CD4-positive, alpha-beta memory T cell (primary cell): ENCODE results near the gene KLHDC9. TPM values are rescaled to one million over a fixed set of nuclear protein-coding genes. Genes with fewer than 3 reads are reported as not detected.
"Not testable (repeated sequence)": the region's sequence is repeated elsewhere in the genome, so short reads cannot be mapped to it uniquely, and the experiment has no call there.

Source experiments
- CTCF ChIA-PET: fragments of 350-600 bp; sonication (Branson Sonifier 250); formaldehyde crosslinking; loops from one replicate; lab custom pipeline; 2021; ENCODE audit warnings: inconsistent platforms; ENCODE audit not compliant: partially characterized antibody; lab: Charles Lee
- POLR2A ChIA-PET: fragments of 350-600 bp; sonication (Branson Sonifier 250); formaldehyde crosslinking; loops from one replicate; lab custom pipeline; 2021; ENCODE audit not compliant: partially characterized antibody; lab: Charles Lee
- DNase-seq, 5 donors: peaks; one replicate each; pipeline versions ENCODE4 v3.0.0 to v3.0.0-alpha.2; 2020 to 2022; ENCODE audit warnings: mixed read lengths in 1 of 5
- H3K27ac ChIP-seq: one replicate; pipeline ENCODE4 v1.7.0; 2013; ENCODE audit warnings: low read depth, low read length
- H3K27me3 ChIP-seq: 2 replicates; pipeline ENCODE4 v1.7.0; 2013; ENCODE audit warnings: mild to moderate bottlenecking, low read length, moderate library complexity; ENCODE audit not compliant: insufficient read depth
- H3K36me3 ChIP-seq: 2 replicates; pipeline ENCODE4 v1.7.0; 2013; ENCODE audit warnings: mild to moderate bottlenecking, low read length, moderate library complexity; ENCODE audit not compliant: insufficient read depth
- H3K4me1 ChIP-seq: 2 replicates; pipeline ENCODE4 v1.7.0; 2013; ENCODE audit warnings: mild to moderate bottlenecking, low read length, moderate library complexity; ENCODE audit not compliant: insufficient read depth
- H3K4me3 ChIP-seq, 2 donors: one replicate each; pipeline ENCODE4 v1.7.0; 2013; ENCODE audit warnings: low read length in 2 of 2, mild to moderate bottlenecking in 1 of 2
- H3K9me3 ChIP-seq, 2 donors: one replicate each; pipeline ENCODE4 v1.7.0; 2013; ENCODE audit warnings: low read length in 2 of 2, control low read depth in 1 of 2; ENCODE audit not compliant: control insufficient read depth in 1 of 2
- H3K27ac Mint-ChIP-seq, 7 donors: one replicate each; pipeline ENCODE4 v1.8.0; 2020 to 2021; ENCODE audit warnings: mixed read lengths in 7 of 7, mild to moderate bottlenecking in 6 of 7, inconsistent platforms in 3 of 7, moderate library complexity in 3 of 7
- H3K27me3 Mint-ChIP-seq, 2 donors: one replicate each; pipeline ENCODE4 v1.8.0; 2020 to 2021; ENCODE audit warnings: mixed read lengths in 2 of 2
- H3K36me3 Mint-ChIP-seq, 2 donors: one replicate each; pipeline ENCODE4 v1.8.0; 2020 to 2021; ENCODE audit warnings: mixed read lengths in 2 of 2, inconsistent platforms in 1 of 2, mild to moderate bottlenecking in 1 of 2
- H3K4me1 Mint-ChIP-seq, 4 donors: one replicate each; pipeline ENCODE4 v1.8.0; 2020 to 2021; ENCODE audit warnings: mixed read lengths in 4 of 4, mild to moderate bottlenecking in 1 of 4
- H3K4me3 Mint-ChIP-seq, 8 donors: one replicate each; pipeline ENCODE4 v1.8.0; 2020 to 2021; ENCODE audit warnings: mixed read lengths in 8 of 8, mild to moderate bottlenecking in 7 of 8, moderate library complexity in 6 of 8, inconsistent platforms in 3 of 8
- H3K9me3 Mint-ChIP-seq, 8 donors: one replicate each; pipeline ENCODE4 v1.8.0; 2020 to 2021; ENCODE audit warnings: mixed read lengths in 8 of 8, mild to moderate bottlenecking in 5 of 8, inconsistent platforms in 3 of 8, moderate library complexity in 1 of 8
- intact Hi-C: fragments of 100-400 bp; cut with micrococcal nuclease; formaldehyde crosslinking; loops from one replicate; pipeline ENCODE4 v1.15.1; 2023
- polyA plus RNA-seq, 2 donors: library from polyadenylated mRNA; unstranded; fragments of 300-500 nt; fragmentation: Illumina TruSeq; gene quantifications; one replicate each; pipeline ENCODE4 v1.2.3, GENCODE V29; 2021
- total RNA-seq, 2 experiments: library from RNA; stranded (reverse); gene quantifications; one replicate each; pipeline ENCODE4 v1.2.3, GENCODE V29; 2021

Gene KLHDC9
- total and polyA plus RNA-seq, 4 experiments from 2014 or later = 0.52 to 2.4 (median 0.60) TPM

- ChIA-PET POLR2A (interaction anchor here (0.8 to 7.8 kb wide), 6 partner anchors 10 to 94 kb away, joined by 3 to 66 read pairs (median 5); partner anchors contain the start of genes ARHGAP30, F11R, KLHDC9 and UFC1), CTCF (interaction anchor here (1.0 to 1.9 kb wide), 4 partner anchors 10 to 69 kb away, joined by 3 to 8 read pairs (median 4); partner anchors contain the start of genes ARHGAP30 and KLHDC9)
- peaks cover 35 to 65% (median 46%) of the 10 kb centered on the region in 4 donors for H3K4me1 Mint-ChIP-seq
- Histone ChIP-seq H3K27me3 (no peaks in the 10 kb centered on the region), H3K4me1 (peaks cover 76% of the 10 kb centered on the region), H3K36me3 (peaks cover 48% of the 10 kb centered on the region), H3K4me3 (no peak overlapping the region), H3K27ac (no peak overlapping the region), H3K9me3 (no peaks in the 10 kb centered on the region)
- no peaks in the 10 kb centered on the region for H3K27me3 Mint-ChIP-seq
- peak overlapping the region; percentile 32 to 93 (median 74) for H3K27ac Mint-ChIP-seq
- no peak for DNase-seq
- intact Hi-C loops = no loop called here
- no peaks in the 10 kb centered on the region for H3K9me3 Mint-ChIP-seq
- H3K4me3 Mint-ChIP-seq = peak overlapping the region in 1 of 8 donors; percentile 26
- H3K36me3 Mint-ChIP-seq = peaks cover 36 to 72% of the 10 kb centered on the region in 2 donors
Measured at GRCh38 chr1:161059293-161059692, 38.9 kb upstream of the KLHDC9 start.

DNA sequence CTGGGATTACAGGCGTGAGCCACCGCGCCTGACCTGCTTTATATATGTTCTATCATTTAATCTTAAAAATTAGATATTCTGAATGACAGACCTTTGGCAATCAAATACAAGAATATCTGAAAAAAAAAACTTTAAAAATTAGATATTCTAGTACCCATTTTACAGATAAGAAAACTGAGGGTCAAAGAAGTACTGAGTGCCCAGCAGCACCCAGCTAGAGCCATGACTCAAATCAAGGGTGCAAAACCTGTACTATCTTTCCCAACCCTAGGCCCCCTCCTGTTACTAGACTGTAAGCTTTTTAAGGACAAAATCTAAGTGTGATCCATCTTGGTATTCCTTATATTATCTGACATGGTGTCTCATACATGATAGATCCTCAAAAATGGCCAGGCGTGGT lies 36.7 kb upstream of the KLHDC9 start:
- H3K27me3 ChIP-seq = no peaks in the 10 kb centered on the region
- H3K4me3 ChIP-seq = no peak overlapping the region
- no peak for DNase-seq
- no peaks in the 10 kb centered on the region for H3K9me3 ChIP-seq
- Mint-ChIP-seq H3K27me3 (no peaks in the 10 kb centered on the region), H3K4me1 (peaks cover 40 to 77% (median 56%) of the 10 kb centered on the region in 4 donors), H3K9me3 (no peaks in the 10 kb centered on the region), H3K27ac (peak overlapping the region in 6 of 7 donors; percentile 22 to 92 (median 46)), H3K4me3 (peak overlapping the region in 2 of 8 donors; percentile 34 to 61), H3K36me3 (peaks cover 34 to 69% of the 10 kb centered on the region in 2 donors)
- H3K27ac ChIP-seq = no peak overlapping the region
- peaks cover 89% of the 10 kb centered on the region for H3K4me1 ChIP-seq
- intact Hi-C loops = no loop called here
- ChIA-PET CTCF (interaction anchor here (1.1 to 2.3 kb wide), 5 partner anchors 15 to 78 kb away, joined by 3 to 10 read pairs (median 7); partner anchors contain the start of genes TSTD1 and USF1), POLR2A (interaction anchor here (0.9 to 7.8 kb wide), 4 partner anchors 8 to 41 kb away, joined by 3 to 66 read pairs (median 18); partner anchors contain the start of genes ARHGAP30, F11R and USF1)
- peaks cover 33% of the 10 kb centered on the region for H3K36me3 ChIP-seq

DNA sequence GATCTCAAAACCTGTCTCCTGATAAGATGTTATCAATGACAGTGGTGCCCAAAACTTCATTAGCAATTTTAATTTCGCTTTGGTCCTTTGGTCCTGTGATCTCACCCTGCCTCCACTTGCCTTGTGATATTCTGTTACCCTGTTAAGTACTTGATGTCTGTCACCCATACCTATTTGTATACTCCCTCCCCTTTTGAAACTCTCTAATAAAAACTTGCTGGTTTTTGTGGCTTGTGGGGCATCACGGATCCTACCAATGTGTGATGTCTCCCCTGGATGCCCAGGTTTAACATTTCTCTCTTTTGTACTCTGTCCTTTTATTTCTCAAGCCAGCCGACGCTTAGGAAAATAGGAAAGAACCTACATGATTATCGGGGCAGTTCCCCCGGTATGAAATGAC lies 34.2 kb upstream of the KLHDC9 start:
- H3K27me3 Mint-ChIP-seq, H3K9me3 ChIP-seq, DNase-seq, H3K27me3 ChIP-seq, intact Hi-C loops, H3K9me3 Mint-ChIP-seq: not testable (repeated sequence)
- peak overlapping the region; percentile 31 to 91 (median 75) for H3K4me3 Mint-ChIP-seq
- H3K27ac Mint-ChIP-seq = peak overlapping the region; percentile 80 to 94 (median 92)
- Histone ChIP-seq H3K4me3 (peak overlapping the region; percentile 9 to 23), H3K27ac (peak overlapping the region; percentile 51), H3K36me3 (peaks cover 22% of the 10 kb centered on the region), H3K4me1 (peaks cover 90% of the 10 kb centered on the region)
- H3K4me1 Mint-ChIP-seq = peaks cover 48 to 89% (median 68%) of the 10 kb centered on the region in 4 donors
- ChIA-PET POLR2A (interaction anchor here (1.3 to 10.9 kb wide), 2 partner anchors 19 to 33 kb away, joined by 8 to 602 read pairs; partner anchors contain the start of genes TSTD1 and USF1), CTCF (interaction anchor here (9.0 to 10.1 kb wide), 2 partner anchors 21 to 32 kb away, joined by 159 to 171 read pairs; partner anchors contain the start of genes KLHDC9, TSTD1 and USF1)
- peaks cover 42 to 69% of the 10 kb centered on the region in 2 donors for H3K36me3 Mint-ChIP-seq

DNA sequence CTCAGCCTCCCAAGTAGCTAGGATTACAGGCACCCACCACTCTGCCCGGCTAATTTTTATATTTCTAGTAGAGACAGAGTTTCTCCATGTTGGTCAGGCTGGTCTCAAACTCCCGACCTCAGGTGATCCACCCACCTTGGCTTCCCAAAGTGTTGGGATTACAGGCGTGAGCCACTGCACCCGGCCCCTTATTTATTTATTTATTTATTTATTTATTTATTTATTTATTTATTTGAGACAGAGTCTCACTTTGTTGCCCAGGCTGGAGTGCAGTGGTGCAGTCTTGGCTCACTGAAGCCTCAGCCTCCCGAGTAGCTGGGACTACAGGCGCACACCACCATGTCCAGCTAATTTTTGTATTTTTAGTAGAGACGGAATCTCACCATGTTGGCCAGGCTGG lies 32.5 kb upstream of the KLHDC9 start:
- not testable (repeated sequence) for H3K27ac ChIP-seq, H3K9me3 ChIP-seq, DNase-seq, H3K9me3 Mint-ChIP-seq, H3K4me3 ChIP-seq, H3K27me3 Mint-ChIP-seq, H3K27me3 ChIP-seq
- intact Hi-C loops = loop anchor here (5.0 kb wide), 1 partner anchor 723 kb away; the partner anchor contains the start of genes COPA and NCSTN
- Mint-ChIP-seq H3K27ac (peak overlapping the region; percentile 42 to 92 (median 76)), H3K4me3 (peak overlapping the region in 6 of 8 donors; percentile 9 to 96 (median 56)), H3K36me3 (peaks cover 37 to 65% of the 10 kb centered on the region in 2 donors), H3K4me1 (peaks cover 48 to 89% (median 65%) of the 10 kb centered on the region in 4 donors)
- peaks cover 12% of the 10 kb centered on the region for H3K36me3 ChIP-seq
- H3K4me1 ChIP-seq = peaks cover 82% of the 10 kb centered on the region
- POLR2A ChIA-PET = interaction anchor here (0.9 to 10.9 kb wide), 2 partner anchors 20 to 52 kb away, joined by 4 to 602 read pairs; partner anchors contain the start of genes NIT1, PFDN2, TSTD1 and USF1
- CTCF ChIA-PET = interaction anchor here (1.3 to 10.1 kb wide), 4 partner anchors 9 to 30 kb away, joined by 4 to 171 read pairs (median 82); partner anchors contain the start of genes KLHDC9, TSTD1 and USF1

DNA sequence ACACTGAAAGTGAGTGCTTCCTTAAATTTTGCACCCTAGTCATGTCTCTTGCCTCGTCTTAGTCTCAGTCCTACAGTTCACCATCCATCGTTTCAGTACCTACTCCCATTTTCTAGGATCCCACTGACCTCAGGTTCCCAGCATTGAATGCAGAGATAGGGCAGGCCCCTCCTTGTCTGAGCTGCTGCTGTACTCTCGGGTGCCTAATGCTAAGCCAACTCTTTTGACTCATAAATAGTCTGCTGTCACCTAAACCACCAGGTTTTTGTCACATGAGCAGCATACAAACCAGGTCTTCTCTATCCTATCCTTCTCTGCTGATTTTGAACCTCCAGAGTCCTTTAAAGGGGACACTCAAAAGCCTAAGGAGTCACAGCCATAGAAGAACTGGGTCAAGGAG lies 31.5 kb upstream of the KLHDC9 start:
- peak overlapping the region; percentile 93 for H3K27ac ChIP-seq
- peak in 3 of 5 donors; percentile 15 to 55 (median 19) for DNase-seq
- Mint-ChIP-seq H3K36me3 (peaks cover 37 to 58% of the 10 kb centered on the region in 2 donors), H3K4me1 (peaks cover 47 to 93% (median 67%) of the 10 kb centered on the region in 4 donors), H3K27ac (peak overlapping the region; percentile 92 to 100 (median 99)), H3K9me3 (no peaks in the 10 kb centered on the region), H3K4me3 (peak overlapping the region; percentile 90 to 100 (median 99)), H3K27me3 (no peaks in the 10 kb centered on the region)
- ChIA-PET POLR2A (interaction anchor here (4.4 to 10.9 kb wide), 3 partner anchors 21 to 51 kb away, joined by 26 to 602 read pairs (median 122); partner anchors contain the start of genes KLHDC9, NIT1, PFDN2 and TSTD1), CTCF (interaction anchor here (1.3 to 10.1 kb wide), 3 partner anchors 12 to 29 kb away, joined by 4 to 171 read pairs (median 159); partner anchors contain the start of genes KLHDC9, TSTD1 and USF1)
- H3K36me3 ChIP-seq = peaks cover 8% of the 10 kb centered on the region
- H3K9me3 ChIP-seq = no peaks in the 10 kb centered on the region
- H3K4me3 ChIP-seq = peak overlapping the region; percentile 21 to 96
- intact Hi-C loops = loop anchor here (5.0 kb wide), 1 partner anchor 724 kb away; the partner anchor contains the start of genes COPA and NCSTN
- H3K4me1 ChIP-seq = peaks cover 81% of the 10 kb centered on the region
- H3K27me3 ChIP-seq = no peaks in the 10 kb centered on the region

GRCh38 chr1:161068306-161069234 lies 29.6 kb upstream of the KLHDC9 start:
- Mint-ChIP-seq H3K36me3 (peaks cover 33 to 42% of the 10 kb centered on the region in 2 donors), H3K4me1 (peaks cover 42 to 81% (median 58%) of the 10 kb centered on the region in 4 donors), H3K27ac (peak overlapping the region; percentile 92 to 100 (median 99)), H3K27me3 (no peaks in the 10 kb centered on the region), H3K4me3 (peak overlapping the region; percentile 90 to 100 (median 99)), H3K9me3 (no peaks in the 10 kb centered on the region)
- Histone ChIP-seq H3K4me3 (peak overlapping the region; percentile 80 to 96), H3K27me3 (no peaks in the 10 kb centered on the region), H3K4me1 (peaks cover 62% of the 10 kb centered on the region), H3K36me3 (no peaks in the 10 kb centered on the region), H3K27ac (peak overlapping the region; percentile 93), H3K9me3 (no peaks in the 10 kb centered on the region)
- DNase-seq = peak; percentile 84 to 93 (median 85)
- intact Hi-C loops = loop anchor here (1.0 to 5.0 kb wide), 6 partner anchors 23 to 726 kb away; partner anchors contain the start of genes COPA, NCSTN, NIT1 and PFDN2
- POLR2A ChIA-PET = interaction anchor here (0.7 to 10.9 kb wide), 20 partner anchors 8 to 231 kb away, joined by 3 to 602 read pairs (median 8); partner anchors contain the start of genes B4GALT3, DEDD, F11R and KLHDC9
- CTCF ChIA-PET = interaction anchor here (0.9 to 10.1 kb wide), 13 partner anchors 12 to 97 kb away, joined by 3 to 171 read pairs (median 4); partner anchors contain the start of genes DEDD, F11R, KLHDC9 and PPOX
